PC-9 (cell line): ENCODE results near the gene ELP5. TPM values are rescaled to one million over a fixed set of nuclear protein-coding genes. Genes with fewer than 3 reads are reported as not detected.
A peak's percentile ranks its signal among the peaks of the same experiment; 100 is the strongest.

ENCODE experiments used
- BruUV-seq: library from RNA; stranded (reverse); fragments of 400-500 nt; replicated peaks from 2 replicates; lab custom pipeline; 2021; lab: Mats Ljungman, UMichigan
- CTCF ChIA-PET: fragments of 300-600 bp; sonication (Branson Sonifier 250); formaldehyde crosslinking; loops from one replicate; lab custom pipeline; 2022; ENCODE audit warnings: antibody characterized with exemption; lab: Charles Lee
- POLR2A ChIA-PET: fragments of 300-600 bp; sonication (Branson Sonifier 250); formaldehyde crosslinking; loops from one replicate; lab custom pipeline; 2022; ENCODE audit warnings: antibody characterized with exemption; ENCODE audit not compliant: unreplicated experiment; lab: Charles Lee
- DNase-seq, 2 experiments: peaks; one replicate each; pipeline versions ENCODE4 v3.0.0 to v3.0.0-alpha.2; 2015 to 2022; ENCODE audit warnings: mixed read lengths in 1 of 2
- H2AFZ ChIP-seq: fragments of 200-600 bp; sonication (generic); 2 replicates; pipeline ENCODE4 v1.8.1; 2017; ENCODE audit warnings: antibody characterized with exemption
- H3F3A ChIP-seq: fragments of 200-600 bp; sonication (generic); 2 replicates; pipeline ENCODE4 v1.8.1; 2017; ENCODE audit warnings: antibody characterized with exemption, mild to moderate bottlenecking, low read depth; ENCODE audit not compliant: insufficient read depth
- H3K27ac ChIP-seq: fragments of 200-600 bp; sonication (generic); 2 replicates; pipeline ENCODE4 v1.6.1; 2016; ENCODE audit warnings: mixed run types
- H3K27me3 ChIP-seq: fragments of 200-600 bp; sonication (generic); 2 replicates; pipeline ENCODE4 v1.6.1; 2016; ENCODE audit warnings: low read depth, mixed run types; ENCODE audit not compliant: insufficient read depth
- H3K36me3 ChIP-seq: fragments of 200-600 bp; sonication (generic); 2 replicates; pipeline ENCODE4 v1.6.1; 2016; ENCODE audit warnings: low read depth, mixed run types
- H3K4me1 ChIP-seq: fragments of 200-600 bp; sonication (generic); replicated peaks from 2 replicates; pipeline ENCODE4 v1.6.1; 2016; ENCODE audit warnings: mixed run types; ENCODE audit not compliant: insufficient read depth
- H3K4me2 ChIP-seq: fragments of 200-600 bp; sonication (generic); 2 replicates; pipeline ENCODE4 v1.6.1; 2017; ENCODE audit warnings: mixed run types
- H3K4me3 ChIP-seq: fragments of 200-600 bp; sonication (generic); 2 replicates; pipeline ENCODE4 v1.6.1; 2016; ENCODE audit warnings: mixed run types
- H3K79me2 ChIP-seq: fragments of 200-600 bp; sonication (generic); 2 replicates; pipeline ENCODE4 v1.6.1; 2017; ENCODE audit warnings: low read depth, mixed run types
- H3K9me2 ChIP-seq: fragments of 200-600 bp; sonication (generic); 2 replicates; pipeline ENCODE4 v1.8.1; 2017; ENCODE audit warnings: mild to moderate bottlenecking; ENCODE audit not compliant: insufficient read depth
- H3K9me3 ChIP-seq: fragments of 200-600 bp; sonication (generic); 2 replicates; pipeline ENCODE4 v1.8.1; 2016; ENCODE audit warnings: low read depth; ENCODE audit not compliant: insufficient read depth
- H4K20me1 ChIP-seq: fragments of 200-600 bp; sonication (generic); 2 replicates; pipeline ENCODE4 v1.8.1; 2017; ENCODE audit not compliant: insufficient read depth
- EZH2 ChIP-seq: fragments of 200-600 bp; sonication (generic); IDR thresholded peaks from 2 replicates; pipeline ENCODE4 v1.8.0; 2017; ENCODE audit warnings: antibody characterized with exemption, low read depth
- intact Hi-C: fragments of 100-400 bp; cut with micrococcal nuclease; formaldehyde crosslinking; loops from one replicate; pipeline ENCODE4 v1.10.0; 2022; ENCODE audit not compliant: unreplicated experiment
- total RNA-seq: library from RNA; stranded (reverse); gene quantifications from 2 replicates; pipeline ENCODE4 v1.2.3, GENCODE V29; 2021
- TF ChIP-seq, protein P1 (sequence below): fragments of 200-600 bp; sonication (generic); conservative IDR thresholded peaks from 2 replicates; pipeline ENCODE4 v1.6.1; 2017; ENCODE audit warnings: mixed run types, antibody characterized with exemption, mild to moderate bottlenecking, moderate library complexity

ELP5 gene
- total RNA-seq, 1 experiment from 2014 or later = 45.1 TPM

DNA sequence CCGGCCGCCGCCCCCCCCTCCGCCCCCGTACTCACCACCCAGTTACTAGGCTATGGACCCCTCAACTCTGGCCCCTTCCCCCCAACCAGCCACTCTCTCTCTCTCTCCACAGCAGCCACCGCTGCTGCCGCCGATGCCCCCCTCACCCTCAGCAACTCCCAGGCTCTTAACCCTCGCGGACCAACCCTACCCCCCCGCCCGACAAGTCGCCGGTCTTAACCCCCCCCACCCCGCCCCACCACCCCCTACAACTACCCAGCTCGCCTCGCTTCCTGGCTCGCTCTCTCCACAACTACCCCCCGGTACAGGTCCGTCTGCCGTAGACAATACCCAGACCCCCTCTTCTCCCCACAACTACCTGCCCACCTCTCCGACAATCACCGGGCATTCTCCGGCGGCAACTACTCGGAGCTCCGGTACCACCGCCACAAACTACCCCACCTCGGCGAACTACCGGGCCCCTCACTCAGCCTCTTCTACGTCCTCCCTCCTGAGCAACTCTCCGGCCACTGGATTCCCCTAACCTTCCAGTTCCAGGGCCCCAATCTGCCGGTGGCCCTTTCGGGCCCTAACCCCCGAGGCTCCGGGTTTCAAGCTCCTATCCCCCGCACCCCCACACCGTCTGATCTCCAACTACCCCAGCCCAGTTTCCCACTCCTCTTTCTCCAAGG lies 13.5 kb upstream of the ELP5 start:
- Histone ChIP-seq H3K4me2 (peak overlapping the region; percentile 56), H3K4me3 (peak overlapping the region; percentile 93), H3K27me3 (no peaks in the 10 kb centered on the region), H3F3A (peaks cover 66% of the 10 kb centered on the region), H2AFZ (no peak overlapping the region; the same call in 1 of the 2 replicates), H3K9me2 (no peaks in the 10 kb centered on the region), H3K9me3 (no peaks in the 10 kb centered on the region), H3K27ac (peak overlapping the region; percentile 80), H4K20me1 (peaks cover 11% of the 10 kb centered on the region), H3K4me1 (peaks cover 37% of the 10 kb centered on the region), H3K79me2 (peaks cover 66% of the 10 kb centered on the region), H3K36me3 (peaks cover 32% of the 10 kb centered on the region)
- CTCF ChIA-PET = interaction anchor here (0.7 to 1.4 kb wide), 3 partner anchors 18 to 193 kb away, joined by 4 to 8 read pairs (median 8); partner anchors contain the start of gene TMEM256
- DNase-seq = no peak
- POLR2A ChIA-PET = interaction anchor here (0.6 kb wide), 1 partner anchor 291 kb away, joined by 3 read pairs; no protein-coding TSS in a partner anchor
- BruUV-seq = TSS peak; percentile 24
- TF ChIP-seq, protein P1, sequence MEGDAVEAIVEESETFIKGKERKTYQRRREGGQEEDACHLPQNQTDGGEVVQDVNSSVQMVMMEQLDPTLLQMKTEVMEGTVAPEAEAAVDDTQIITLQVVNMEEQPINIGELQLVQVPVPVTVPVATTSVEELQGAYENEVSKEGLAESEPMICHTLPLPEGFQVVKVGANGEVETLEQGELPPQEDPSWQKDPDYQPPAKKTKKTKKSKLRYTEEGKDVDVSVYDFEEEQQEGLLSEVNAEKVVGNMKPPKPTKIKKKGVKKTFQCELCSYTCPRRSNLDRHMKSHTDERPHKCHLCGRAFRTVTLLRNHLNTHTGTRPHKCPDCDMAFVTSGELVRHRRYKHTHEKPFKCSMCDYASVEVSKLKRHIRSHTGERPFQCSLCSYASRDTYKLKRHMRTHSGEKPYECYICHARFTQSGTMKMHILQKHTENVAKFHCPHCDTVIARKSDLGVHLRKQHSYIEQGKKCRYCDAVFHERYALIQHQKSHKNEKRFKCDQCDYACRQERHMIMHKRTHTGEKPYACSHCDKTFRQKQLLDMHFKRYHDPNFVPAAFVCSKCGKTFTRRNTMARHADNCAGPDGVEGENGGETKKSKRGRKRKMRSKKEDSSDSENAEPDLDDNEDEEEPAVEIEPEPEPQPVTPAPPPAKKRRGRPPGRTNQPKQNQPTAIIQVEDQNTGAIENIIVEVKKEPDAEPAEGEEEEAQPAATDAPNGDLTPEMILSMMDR = no peak
- TF ChIP-seq EZH2 = no peak
- intact Hi-C loops = loop anchor here (1.0 to 2.0 kb wide), 2 partner anchors 14 to 24 kb away; partner anchors contain the start of gene ELP5

- H2AFZ ChIP-seq = no peak within 1 kb of the TSS; the same call in 1 of the 2 replicates
- peaks cover 38% of the 10 kb centered on the region for H3K4me1 ChIP-seq
These were observed 12.7 kb upstream of the ELP5 start, which contains the start of gene PHF23 for GRCh38 chr17:7239091-7240027. TSS of gene PHF23 (minus strand) at chr17:7239457. CDS start at chr17:7239279, 178 bp downstream.

More at GRCh38 chr17:7239091-7240027, 12.7 kb upstream of the ELP5 start, which contains the start of gene PHF23:
- Histone ChIP-seq H3K36me3 (peaks cover 32% of the 10 kb centered on the region), H3K27ac (peak within 1 kb of the TSS; percentile 80), H3K9me2 (no peaks in the 10 kb centered on the region), H3K4me3 (peak within 1 kb of the TSS; percentile 93), H3K9me3 (no peaks in the 10 kb centered on the region), H4K20me1 (peaks cover 11% of the 10 kb centered on the region), H3K4me2 (peak within 1 kb of the TSS; percentile 96), H3F3A (peaks cover 63% of the 10 kb centered on the region), H3K27me3 (no peaks in the 10 kb centered on the region), H3K79me2 (peaks cover 63% of the 10 kb centered on the region)
- BruUV-seq = no TSS peak
- ChIA-PET CTCF (interaction anchor here (1.2 to 1.4 kb wide), 2 partner anchors 19 to 194 kb away, joined by 4 to 8 read pairs; no protein-coding TSS in a partner anchor), POLR2A (interaction anchor here (0.6 kb wide), 3 partner anchors 11 to 291 kb away, joined by 3 to 5 read pairs (median 3); no protein-coding TSS in a partner anchor)
- TF ChIP-seq, protein P1 = no peak
- peak; percentile 96 to 99 for DNase-seq
- intact Hi-C loops = loop anchor here (1.0 to 2.0 kb wide), 2 partner anchors 13 to 25 kb away; partner anchors contain the start of gene ELP5
